Activated CD4-positive, alpha-beta T cell treated with anti-CD3 and anti-CD28 coated beads, Interleukin-2, amount 50 U/mL, for 1 hour (primary cell): ENCODE measurements around the gene VGLL4.
"Not testable (repeated sequence)": the region's sequence is repeated elsewhere in the genome, so short reads cannot be mapped to it uniquely, and the experiment has no call there.

Source experiments
- DNase-seq: peaks from one replicate; pipeline ENCODE4 v3.0.0-alpha.2; 2020

VGLL4 gene

DNA sequence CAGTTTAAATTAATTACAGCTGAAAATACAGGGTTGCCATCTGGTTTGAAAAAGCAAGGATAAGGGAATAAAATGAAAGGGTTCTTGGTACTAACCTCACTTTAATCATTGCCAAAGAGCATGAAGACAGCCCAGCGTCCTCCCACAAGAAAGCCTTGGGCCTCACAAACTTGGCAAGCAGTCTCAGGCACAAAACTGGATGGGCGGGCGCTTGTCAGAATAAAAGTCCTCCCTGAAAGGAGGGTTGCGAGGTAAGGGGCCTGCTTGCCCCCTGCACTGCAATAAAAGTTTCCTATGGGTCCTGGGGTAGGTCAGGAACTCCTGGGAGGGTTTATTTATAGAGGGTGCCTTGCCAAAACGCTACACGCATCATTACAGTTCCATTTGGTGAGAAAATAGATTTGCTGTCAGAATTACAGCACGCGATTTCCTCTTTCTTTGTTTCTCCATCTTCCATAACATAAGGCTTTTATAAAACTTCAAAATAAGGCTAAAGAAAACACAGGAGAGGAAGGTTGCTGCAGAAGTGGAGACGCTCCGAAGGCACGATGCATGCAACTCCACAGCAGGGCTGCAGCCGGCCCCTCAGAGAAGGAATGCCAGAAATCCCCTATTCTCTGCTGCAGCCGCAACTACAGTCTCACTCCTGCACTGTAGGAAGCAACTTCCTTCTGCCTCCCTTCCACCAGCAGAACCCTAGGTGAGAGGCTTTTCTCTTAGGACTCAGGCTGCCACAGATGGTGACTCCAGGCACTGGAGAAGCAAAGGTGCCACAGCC is 61.3 kb downstream of the VGLL4 start:
- no peak for DNase-seq

DNA sequence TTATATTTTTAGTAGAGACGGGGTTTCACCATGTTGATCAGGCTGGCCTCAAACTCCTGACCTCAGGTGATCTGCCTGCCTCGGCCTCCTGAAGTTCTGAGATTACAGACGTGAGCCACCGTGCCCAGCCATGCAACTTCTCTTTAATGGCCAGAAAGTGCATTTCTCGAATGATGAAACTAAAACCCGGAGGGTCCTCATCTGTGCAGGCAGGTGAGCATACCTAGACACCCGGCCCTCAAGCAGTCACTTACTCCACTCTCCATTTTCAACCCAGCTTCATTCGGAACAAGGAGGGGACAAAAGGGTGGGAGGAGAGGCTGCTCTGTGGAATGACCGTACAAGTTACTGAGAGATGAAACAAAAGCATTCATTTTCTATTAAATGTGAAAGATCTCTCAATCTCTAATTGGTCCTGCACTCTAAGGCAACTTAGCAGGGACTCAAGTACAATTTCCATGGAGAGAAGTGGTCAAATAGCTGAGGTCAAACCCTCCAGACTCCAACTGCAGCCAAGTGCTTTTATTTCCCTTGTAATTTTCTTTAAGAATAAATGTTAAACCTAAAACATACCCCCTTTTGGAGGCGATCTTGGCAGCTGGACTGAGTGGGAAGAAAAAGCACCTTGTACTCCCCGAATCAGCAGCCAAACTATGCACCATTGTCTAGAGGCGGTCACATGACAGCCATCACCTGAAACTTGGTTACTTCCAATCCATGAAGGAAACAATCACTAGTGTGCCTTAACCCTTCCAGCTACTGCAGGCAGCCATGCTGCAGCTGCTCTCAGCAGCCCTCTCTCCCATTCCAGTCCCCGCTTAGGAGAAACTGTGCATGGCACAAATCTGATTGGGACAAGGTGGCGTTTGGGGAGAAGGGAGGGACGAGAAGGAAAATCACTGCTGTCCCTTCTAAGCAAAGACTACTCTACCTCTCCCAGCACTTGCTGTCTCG is 62.2 kb downstream of the VGLL4 start:
- DNase-seq, result no peak

DNA sequence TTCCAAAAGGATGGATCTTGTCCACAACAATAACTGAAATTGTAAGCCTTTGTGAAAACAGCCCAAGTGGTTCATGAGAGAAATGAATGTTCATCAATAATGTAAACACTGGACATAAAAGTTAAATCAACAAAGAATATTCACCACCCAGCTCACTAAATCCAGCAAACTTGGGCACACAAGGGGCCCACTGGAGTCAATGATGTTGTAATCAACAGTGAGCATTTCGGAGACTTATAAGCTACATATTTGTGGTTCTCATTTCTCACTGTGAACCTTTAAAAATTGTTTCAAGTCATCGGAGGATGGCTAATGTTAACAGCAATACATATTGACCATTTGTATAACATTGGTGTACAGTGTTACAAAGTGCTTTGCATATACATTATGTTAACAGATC is 63.1 kb downstream of the VGLL4 start:
- DNase-seq, result no peak

DNA sequence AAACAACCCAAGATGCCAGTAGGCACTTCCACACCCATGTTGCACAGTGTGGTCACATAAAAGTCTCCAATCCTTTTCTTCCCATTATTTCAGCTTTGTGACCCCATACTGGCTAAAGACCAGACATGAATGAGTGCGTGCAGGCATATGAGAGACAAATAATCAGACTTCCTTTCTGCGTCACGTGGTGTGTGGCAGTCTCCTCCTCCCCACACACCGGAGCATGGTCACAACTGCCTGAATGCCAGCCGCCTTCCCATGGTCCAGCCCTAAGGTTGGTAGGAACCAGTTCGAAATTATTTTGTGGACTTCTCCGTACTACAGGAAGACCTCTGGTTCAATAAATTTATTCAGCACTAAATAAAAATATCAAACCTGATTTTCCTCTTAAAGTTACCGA is 65.5 kb downstream of the VGLL4 start:
- no peak for DNase-seq

DNA sequence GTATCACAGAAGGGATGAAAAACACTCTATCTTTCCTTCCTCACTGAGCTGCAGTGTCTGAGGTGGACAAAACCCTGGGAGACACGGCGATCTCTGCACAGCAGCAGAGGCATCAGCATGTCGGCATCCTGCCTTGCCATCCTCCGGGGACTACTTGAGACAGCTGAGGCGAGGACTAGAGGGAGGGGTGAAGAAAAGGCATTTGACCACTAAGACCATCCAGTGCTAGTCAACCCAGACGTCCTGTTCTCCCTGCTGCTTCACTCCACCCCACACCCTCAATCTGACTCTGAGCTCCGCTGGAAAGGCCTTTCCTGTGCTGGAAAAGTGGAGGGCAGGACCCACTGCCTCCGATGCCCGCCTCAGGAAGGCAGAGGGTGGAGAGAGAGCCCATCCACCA is 67.3 kb downstream of the VGLL4 start:
- DNase-seq, result no peak

DNA sequence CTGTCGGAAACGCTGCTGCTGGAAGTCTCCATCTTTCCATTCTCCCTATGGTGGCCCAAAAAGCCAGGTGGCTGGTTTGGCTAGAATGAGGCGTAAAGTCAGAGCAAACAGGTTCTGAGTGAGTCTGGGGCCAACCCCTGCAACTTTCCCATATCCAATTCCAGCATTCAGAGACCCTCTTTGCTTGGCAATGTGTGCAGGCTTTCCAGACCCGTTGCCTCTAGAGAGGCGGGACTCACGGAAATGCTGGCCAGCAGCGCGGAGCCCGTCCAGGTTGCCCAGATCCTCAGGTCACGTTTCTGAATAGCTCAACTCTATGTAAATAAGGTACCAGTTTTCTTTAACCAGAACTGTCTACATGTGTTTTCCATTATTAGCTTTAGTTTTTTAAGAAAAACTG is 68.0 kb downstream of the VGLL4 start:
- no peak for DNase-seq

DNA sequence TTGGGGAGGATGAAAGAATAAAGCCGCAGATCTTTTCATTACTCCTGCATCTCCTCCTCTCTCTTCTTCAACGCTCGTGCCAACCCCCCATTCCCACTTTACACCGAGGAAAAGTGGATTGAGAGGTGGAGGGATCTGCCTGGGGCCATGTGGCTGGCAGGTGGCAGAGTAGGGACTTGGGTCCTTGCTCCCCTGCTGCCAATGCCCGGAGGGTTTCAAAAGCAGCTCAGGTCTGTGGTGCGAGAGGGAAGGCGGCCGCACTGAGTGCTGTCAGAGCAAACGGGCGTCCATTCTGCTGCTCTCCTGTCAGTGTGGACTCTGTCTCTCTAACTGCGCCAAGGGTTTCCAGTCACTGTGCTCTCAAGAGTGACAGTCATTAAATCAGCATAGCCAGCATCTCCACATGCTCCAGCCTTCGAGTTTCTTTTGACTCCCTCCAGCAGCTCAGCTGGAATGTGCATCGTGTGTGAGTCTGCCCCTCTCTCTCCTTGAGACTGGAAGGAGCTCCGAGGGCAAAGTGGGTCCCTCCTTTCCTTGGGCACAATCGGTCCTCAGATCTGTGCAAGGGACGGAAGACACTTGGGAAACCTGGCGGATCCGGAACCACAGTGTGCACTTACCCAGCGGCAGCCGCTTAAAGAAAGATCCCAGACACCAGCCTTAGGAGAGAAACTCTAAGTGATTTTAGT is 68.6 kb downstream of the VGLL4 start:
- DNase-seq, result no peak

DNA sequence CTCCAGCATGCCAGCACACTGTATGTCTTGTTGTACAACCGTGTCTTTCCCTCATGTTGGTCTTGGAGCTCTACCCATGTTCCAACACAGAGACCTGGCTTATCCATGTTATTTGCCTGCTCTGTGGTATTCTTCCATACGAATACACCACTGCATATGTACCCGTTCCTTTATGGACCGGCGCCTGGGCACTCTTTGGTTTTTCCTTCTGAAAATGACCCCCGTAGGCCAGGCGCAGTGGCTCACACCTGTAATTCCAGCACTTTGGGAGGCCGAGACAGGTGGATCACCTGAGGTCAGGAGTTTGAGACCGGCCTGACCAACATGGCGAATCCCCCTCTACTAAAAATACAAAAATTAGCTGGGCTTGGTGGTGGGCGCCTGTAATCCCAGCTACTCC is 71.1 kb downstream of the VGLL4 start:
- DNase-seq, result not testable (repeated sequence)

DNA sequence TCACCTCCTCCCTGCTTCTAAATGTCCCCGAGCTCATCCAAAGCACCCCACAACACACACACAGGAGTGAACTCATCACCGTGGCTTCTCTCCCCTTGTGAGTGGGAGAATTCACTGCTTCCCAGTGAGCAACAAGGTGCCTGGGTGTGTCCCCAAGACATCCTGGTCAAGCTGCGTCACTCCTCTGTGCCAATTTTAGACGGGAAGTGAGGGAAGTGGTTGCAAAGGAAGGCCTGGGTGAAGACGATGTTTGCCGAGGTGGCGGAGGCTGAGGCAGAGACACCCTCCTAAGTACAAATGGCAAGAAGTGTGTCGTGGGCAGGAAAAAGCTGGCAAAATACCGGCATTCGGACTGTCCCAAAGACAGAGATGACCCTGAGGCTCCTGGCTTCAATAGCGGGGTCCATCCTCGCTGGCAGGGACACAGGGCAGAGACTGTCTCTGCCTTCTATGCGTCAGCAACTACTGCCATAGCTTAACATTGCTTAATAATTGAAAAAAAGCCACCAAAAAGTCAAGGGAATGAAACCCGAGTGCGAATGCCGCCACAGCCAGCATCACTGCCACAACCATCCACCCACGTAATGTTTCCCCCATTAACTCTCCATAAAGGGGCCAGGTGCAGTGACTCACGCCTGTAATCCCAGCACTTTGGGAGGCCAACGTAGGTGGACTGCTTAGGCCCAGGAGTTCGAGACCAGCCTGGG is 72.8 kb downstream of the VGLL4 start:
- DNase-seq, result no peak

DNA sequence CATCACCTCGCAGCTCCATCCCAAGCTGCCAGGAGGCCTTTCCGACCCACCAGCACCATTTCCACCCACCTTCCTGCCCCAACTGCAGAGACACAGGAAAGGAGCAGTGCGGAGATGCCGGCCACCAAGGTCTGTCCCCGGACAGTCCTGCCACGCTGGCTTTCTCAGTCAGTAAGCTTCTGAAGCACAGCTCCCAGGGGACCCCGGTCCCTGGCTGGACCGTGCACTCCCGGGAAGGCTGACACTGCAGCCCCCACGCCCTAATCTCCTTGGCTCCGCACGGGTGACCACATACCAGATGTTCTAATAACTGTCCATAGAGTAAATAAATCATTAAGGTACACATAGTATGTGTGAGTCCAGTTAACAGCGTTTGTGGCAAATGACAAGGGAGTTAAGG is 73.5 kb downstream of the VGLL4 start:
- DNase-seq, result no peak

DNA sequence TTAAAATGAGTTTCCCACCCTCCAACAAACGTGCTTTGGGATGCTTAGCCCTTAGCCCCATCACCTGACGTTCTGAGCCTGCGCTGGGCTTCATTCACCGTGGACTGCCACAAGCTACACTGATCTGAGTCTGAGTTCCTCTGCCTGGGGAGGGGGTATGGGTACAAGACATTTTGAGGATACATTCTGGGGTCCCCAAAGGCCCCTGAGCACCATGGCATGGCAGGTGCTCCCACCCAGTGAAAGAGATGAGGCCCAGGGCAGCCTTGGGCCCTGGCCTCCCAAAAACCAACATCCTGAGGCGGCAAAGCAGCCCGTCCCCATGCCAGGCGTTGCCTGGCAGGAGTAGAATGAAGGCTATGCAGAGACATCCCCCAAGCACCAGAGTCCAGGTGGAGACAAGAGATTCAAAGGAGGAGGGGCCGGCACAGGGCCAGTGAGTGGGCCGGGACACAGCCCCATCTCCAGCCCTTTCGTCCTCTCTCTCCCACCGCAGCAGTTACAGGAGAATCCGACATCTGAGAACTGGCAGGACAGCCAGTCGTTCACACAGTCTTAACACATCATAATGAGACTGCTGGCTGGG is 74.5 kb downstream of the VGLL4 start:
- DNase-seq, result no peak

DNA sequence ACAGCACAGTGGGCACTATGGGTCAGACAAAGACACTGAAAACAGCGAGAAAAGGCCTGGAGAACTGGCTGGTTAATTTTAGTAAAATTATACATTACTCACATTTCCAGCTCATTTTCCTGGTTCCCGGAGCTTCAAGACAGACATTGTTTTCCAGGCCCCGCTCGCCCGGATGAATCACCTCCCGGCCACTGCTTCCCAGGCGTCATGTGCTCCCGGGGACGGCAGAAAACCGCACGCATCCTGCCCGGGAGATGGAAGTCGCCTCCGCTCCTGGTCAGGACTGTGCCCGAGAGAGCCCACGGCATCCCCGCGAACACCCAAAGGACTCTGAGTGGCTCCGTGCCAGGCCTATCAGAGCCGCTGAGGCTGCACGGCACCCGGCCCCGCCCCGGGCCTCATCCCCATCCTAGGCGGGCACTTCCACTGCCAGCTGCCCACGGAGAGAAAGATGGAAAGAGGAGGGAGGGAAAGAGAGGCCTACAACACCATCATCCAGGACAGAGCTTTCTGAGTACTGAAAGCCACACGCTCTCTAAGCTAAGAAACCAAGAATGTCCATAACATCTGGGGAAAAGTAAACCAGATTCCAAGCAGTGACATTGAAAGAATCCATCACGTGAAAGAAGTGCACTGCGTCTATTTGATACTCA is 75.1 kb downstream of the VGLL4 start:
- no peak for DNase-seq

DNA sequence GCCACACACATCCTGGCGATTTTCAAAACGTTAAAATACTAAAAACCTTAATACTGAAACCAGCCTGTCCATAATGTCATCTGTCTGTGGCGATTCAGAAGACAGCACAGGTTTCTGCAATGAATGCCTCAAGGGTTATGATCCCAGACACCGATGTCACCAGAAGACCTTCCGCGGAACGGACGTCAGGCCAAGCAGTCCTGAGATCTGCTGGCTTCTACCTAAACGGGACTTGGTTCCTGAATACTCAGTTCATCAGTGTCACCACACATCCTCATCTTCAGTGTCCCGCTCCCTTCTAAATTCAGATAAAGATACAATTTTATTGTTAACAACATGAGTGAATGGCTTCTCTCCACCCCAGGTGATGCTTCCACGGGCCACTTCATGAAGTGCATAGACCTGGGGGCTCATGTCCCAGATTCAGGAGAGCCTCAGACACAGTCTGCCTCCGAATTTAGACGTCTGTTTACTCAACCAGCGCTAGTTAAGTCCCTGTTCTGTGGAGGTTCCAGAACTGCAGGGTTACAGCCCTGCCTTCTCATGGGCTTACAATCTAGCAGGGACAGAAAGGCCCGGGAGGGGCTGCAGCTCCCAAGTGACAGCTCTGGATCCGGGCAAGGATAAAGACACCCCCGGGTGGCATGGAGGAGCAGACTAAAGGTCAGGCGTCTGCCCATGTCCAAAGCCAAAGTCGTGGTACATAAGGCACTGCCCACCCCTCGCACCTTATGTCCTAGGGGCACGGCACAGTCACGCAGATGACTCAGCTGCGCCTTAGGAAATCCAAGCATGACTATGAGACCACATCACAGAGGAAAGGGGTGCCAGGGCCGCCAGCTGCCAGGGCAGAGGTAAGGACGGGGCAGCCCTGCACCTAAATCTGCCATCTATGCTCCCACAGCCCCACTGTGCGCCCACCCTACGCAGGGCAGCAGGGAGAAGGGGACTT is 75.9 kb downstream of the VGLL4 start:
- DNase-seq, result no peak

DNA sequence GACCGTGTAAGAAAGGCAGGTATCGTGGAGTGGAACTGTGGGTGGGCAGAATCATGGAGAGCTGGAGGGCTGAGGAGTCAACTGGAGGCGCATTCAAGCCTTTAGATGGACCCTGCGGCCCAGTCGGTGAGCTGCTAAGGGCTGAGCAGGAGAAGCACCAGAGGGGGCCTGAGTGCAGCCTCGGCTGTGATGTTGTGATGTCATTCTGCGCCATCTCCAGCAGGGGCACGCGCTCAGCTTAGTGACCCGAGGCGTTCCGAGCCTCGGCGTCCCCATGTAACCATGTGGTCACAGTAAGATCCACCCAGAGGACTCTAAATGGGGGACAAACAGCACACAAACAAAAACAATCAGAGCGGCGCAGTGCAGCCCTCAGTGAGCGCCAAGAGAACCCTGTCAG is 76.8 kb downstream of the VGLL4 start:
- DNase-seq, result no peak

DNA sequence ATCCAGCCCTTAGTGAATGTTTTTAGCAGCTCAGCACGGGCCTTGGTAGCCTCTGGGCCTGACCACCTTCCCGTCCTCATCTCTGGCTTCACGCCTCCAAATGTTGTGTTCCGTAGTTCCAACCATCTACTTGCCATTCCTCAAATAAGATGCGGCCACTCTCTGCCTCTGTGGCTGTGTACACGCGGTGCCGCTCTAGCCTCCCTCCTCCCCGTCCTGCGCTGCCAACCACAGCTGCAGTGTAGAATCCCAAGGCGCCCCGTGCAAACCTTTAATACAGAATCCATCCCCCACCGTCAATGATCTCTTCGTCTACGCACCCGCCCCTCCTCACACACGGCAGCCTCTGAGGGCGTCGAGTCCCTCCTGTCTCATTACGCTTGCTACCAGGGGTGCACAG is 77.2 kb downstream of the VGLL4 start:
- DNase-seq, result no peak

DNA sequence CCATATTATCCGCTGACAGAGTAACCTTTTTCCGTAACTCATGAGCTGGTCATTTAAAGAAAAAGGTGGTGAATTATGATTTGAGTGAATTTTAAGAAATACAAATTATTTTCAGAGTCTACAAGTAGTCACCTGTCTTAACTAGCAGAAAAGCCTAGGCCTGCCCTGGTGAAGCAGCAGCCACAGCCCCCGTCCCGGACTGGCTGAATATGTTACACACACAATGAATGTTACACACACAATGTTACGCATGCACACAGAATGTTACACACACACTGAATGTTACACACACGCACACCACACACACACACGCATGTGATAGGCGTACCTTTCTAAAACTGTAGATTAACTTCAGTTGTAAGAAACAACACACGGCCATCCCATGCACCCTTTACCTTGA is 77.8 kb downstream of the VGLL4 start:
- no peak for DNase-seq

DNA sequence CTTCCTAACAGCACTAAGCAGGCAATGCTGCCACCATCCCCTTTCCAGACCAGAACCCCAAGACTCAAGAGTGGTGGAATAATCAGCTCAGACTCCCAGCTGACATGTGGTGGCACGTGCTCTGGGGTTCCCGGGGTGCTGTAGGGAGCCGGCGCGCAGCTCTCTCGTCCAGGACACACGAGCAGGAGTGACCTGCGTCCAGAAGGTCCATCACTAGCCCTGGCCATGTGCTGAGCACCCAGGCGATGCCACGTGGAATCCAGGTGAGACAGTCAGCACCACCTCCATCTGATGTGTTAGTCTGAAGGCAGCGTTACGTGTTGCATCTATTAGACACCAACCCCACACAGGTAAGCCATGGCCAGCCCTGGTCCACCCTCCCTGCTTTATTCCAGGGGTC is 78.2 kb downstream of the VGLL4 start:
- DNase-seq, result no peak

DNA sequence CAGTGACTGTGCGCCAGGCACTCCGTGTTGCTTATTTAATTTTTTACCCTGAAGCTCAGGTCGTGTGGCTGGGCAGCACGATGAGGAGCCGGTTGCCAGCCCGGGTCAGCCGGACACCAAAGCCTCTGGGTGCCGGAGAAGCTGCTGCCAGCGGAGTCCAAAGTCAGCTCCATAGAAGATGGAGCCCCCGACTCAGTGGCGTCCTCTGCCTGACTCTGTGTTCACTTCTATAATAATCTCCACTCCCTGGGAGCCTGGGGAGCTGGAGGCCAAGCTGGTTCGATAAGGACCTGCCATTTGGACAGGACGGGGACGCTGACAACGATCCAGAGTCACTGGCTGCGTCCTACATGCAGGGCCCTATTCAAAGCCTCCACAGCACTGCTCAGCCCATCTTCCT is 78.6 kb downstream of the VGLL4 start:
- no peak for DNase-seq

DNA sequence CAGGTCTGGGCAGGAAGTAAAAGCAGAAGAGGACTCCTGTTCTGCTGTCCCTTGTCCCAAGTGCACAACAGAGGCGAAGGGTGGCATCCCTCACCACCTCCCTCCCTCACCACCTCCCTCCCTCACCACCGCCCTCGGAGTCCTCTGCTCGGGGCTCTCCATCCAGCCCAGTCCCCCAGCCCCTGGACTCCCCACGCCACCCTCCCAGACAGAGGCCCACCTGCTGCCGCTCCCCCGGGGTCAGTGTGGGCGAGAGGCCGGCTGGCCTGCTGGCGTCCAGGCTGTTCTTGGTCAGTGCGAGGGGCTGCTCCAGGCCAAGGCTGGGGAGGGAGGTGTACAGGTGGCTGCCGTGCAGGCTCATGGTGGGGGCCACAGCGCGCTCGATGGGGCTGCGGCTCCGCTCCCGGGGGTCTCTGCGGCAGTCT is 79.1 kb downstream of the VGLL4 start:
- DNase-seq, result no peak

DNA sequence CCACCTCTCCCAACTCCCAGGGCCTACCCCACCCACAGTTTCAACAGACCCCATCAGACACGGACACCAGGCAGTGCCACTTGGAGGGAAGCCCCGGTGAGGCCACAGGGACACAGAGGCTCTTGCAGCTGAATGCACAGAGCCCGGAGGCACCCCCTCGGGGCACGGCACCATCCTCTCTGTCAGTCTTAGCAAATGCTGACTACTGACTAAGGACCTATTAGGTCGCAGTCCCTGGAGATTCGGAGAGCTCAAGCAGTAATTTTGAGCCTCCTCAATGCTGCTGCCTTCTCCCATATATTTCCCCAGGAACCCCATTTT is 79.9 kb downstream of the VGLL4 start:
- no peak for DNase-seq
